SU-DHL-6 (cell line): Measurements from ENCODE around the gene INSIG1.

ENCODE experiments used
- CTCF ChIP-seq: fragments of 200-600 bp; sonication (generic); IDR thresholded peaks from one replicate; pipeline ENCODE4 v1.5.1; 2017; ENCODE audit warnings: antibody characterized with exemption, mild to moderate bottlenecking, low read length, moderate library complexity; ENCODE audit not compliant: insufficient read depth, poor library complexity, severe bottlenecking
- EZH2phosphoT487 ChIP-seq: fragments of 200-600 bp; sonication (generic), shearing (Covaris generic); conservative IDR thresholded peaks from 2 replicates; pipeline ENCODE4 v1.6.1; 2018; ENCODE audit warnings: mild to moderate bottlenecking, antibody characterized with exemption, low read length, moderate library complexity, mixed read lengths

- TF ChIP-seq CTCF (no peak), EZH2phosphoT487 (no peak)
Observed at GRCh38 chr7:155308330-155309020, 10.8 kb downstream of the INSIG1 start.
